ENCODE measurements around the gene DHX35. TPM values are rescaled to one million over a fixed set of nuclear protein-coding genes. Genes with fewer than 3 reads are reported as not detected.

The DHX35 gene
- total and polyA plus RNA-seq, 2 of the 4 experiments (the other 2 are of a cell fraction): 9.1 to 13.5 TPM

GRCh38 chr20:38962928-38963401, 821 bp downstream of the DHX35 start:
- BruUV-seq (replicated peaks): no TSS peak
- Histone ChIP-seq H3K4me1 (ENCODE audit: control insufficient read depth, insufficient read depth, low read length) (0 out of 2 replicates have a peak, but pooled peaks cover 2% of the 10 kb centered on the region), H4K91ac (ENCODE audit: insufficient read depth, low read depth, low read length) (peak overlapping the region; percentile 78; the same call in 1 of the 2 replicates), H4K20me1 (ENCODE audit: insufficient read depth, low read length) (no peaks in the 10 kb centered on the region), H2AK5ac (ENCODE audit: low read depth, low read length) (peak overlapping the region; percentile 81), H3K4ac (ENCODE audit: low read depth, low read length) (peak overlapping the region; percentile 95), H3K56ac (ENCODE audit: extremely low read depth, insufficient read depth, low read length) (peak overlapping the region; percentile 85), H3K4me2 (ENCODE audit: low read depth, low read length) (peak overlapping the region; percentile 95), H4K5ac (ENCODE audit: low read depth, low read length) (peak overlapping the region; percentile 69; the same call in 1 of the 2 replicates), H3K9ac (ENCODE audit: low read depth, low read length) (peak overlapping the region; percentile 94), H3K36me3 (ENCODE audit: control insufficient read depth, insufficient read depth, low read length) (no peaks in the 10 kb centered on the region), H2BK120ac (ENCODE audit: low read depth, low read length) (peak overlapping the region; percentile 33; the same call in 1 of the 2 replicates), H2AK9ac (replicated peaks; ENCODE audit: low read depth, low read length, poor library complexity) (peak overlapping the region; percentile 86), H3K9me1 (ENCODE audit: insufficient read depth, low read length) (peaks cover 1% of the 10 kb centered on the region; the same call in 1 of the 2 replicates), H2BK15ac (ENCODE audit: low read depth, low read length) (0 out of 3 replicates have a peak overlapping the region, but pooled peaks have one; percentile 60), H2BK5ac (ENCODE audit: low read depth, low read length, poor library complexity, severe bottlenecking) (peak overlapping the region; percentile 47), H3K27me3 (ENCODE audit: control insufficient read depth, insufficient read depth, low read length) (no peaks in the 10 kb centered on the region), H2BK20ac (ENCODE audit: low read depth, low read length) (no peak overlapping the region), H3K4me3 (ENCODE audit: insufficient read depth, low read depth, low read length) (peak overlapping the region; percentile 77), H3K27ac (ENCODE audit: insufficient read depth, low read length) (peak overlapping the region; percentile 83), H3K23ac (ENCODE audit: low read depth, low read length) (peak overlapping the region; percentile 84), H4K8ac (ENCODE audit: low read depth in 2 of 2, low read length in 2 of 2) (peak overlapping the region; percentile 75 to 92), H3K18ac (ENCODE audit: low read depth, low read length) (no peak overlapping the region), H2AFZ (replicated peaks; ENCODE audit: low read length, poor library complexity) (peak overlapping the region; percentile 99), H3K9me3 (ENCODE audit: control insufficient read depth, insufficient read depth, low read length) (no peaks in the 10 kb centered on the region), H3K79me1 (ENCODE audit: low read depth in 1 of 2, low read length in 2 of 2) (peaks cover 28 to 37% of the 10 kb centered on the region in 2 experiments), H3K14ac (replicated peaks; ENCODE audit: low read depth, low read length) (peak overlapping the region; percentile 84)
- ATAC-seq (ENCODE audit: low read depth) (no peak), DNase-seq (no peak)
- WGBS, 2 experiments (ENCODE audit: extremely low coverage in 2 of 2, insufficient read length in 1 of 2): no CpG with 5 or more reads among the region's 5 CpGs
- CTCF ChIA-PET: interaction anchor here (0.6 to 1.0 kb wide), 2 partner anchors 22 to 31 kb away, joined by 3 read pairs; no protein-coding TSS in a partner anchor
- dilution Hi-C loops (cut with HindIII; ENCODE audit: low sequenced_read_pairs, unreplicated experiment): no loop called here
- in situ Hi-C loops (cut with MboI; ENCODE audit: low sequenced_read_pairs): no loop called here
- POLR2A ChIA-PET (ENCODE audit: unreplicated experiment): interaction anchor here (1.1 kb wide), 1 partner anchor 37 kb away, joined by 5 read pairs; the partner anchor contains the start of gene FAM83D
- intact Hi-C loops (cut with micrococcal nuclease): loop anchor here (1.0 kb wide), 2 partner anchors 37 to 85 kb away; partner anchors contain the start of gene FAM83D
- TF ChIP-seq POLR2A (IDR thresholded peaks at IDR 0.05; ENCODE audit: low read depth, low read length) (no peak), CEBPB (IDR thresholded peaks at IDR 0.05; ENCODE audit: low read depth, low read length) (no peak), MAFK (IDR thresholded peaks at IDR 0.05; ENCODE audit: low read depth, low read length) (no peak), RAD21 (IDR thresholded peaks at IDR 0.05; ENCODE audit: low read length) (no peak), RCOR1 (IDR thresholded peaks at IDR 0.05; ENCODE audit: insufficient replicate concordance, low read length) (no peak), NFE2L2 (IDR thresholded peaks at IDR 0.05; ENCODE audit: low read depth, low read length) (no peak), BHLHE40 (IDR thresholded peaks at IDR 0.05; ENCODE audit: low read depth, low read length) (no peak), USF2 (IDR thresholded peaks at IDR 0.05; ENCODE audit: low read depth, low read length) (no peak), MAZ (IDR thresholded peaks at IDR 0.05; ENCODE audit: borderline replicate concordance, low read depth, low read length) (no peak), SMC3 (IDR thresholded peaks at IDR 0.05; ENCODE audit: low read depth, low read length) (no peak), FOS (IDR thresholded peaks at IDR 0.05; ENCODE audit: low read depth, low read length) (no peak), RFX5 (IDR thresholded peaks at IDR 0.05; ENCODE audit: low read depth, low read length) (no peak), CHD1 (IDR thresholded peaks at IDR 0.05; ENCODE audit: low read depth, low read length) (no peak)
- TF ChIP-seq, protein P1, sequence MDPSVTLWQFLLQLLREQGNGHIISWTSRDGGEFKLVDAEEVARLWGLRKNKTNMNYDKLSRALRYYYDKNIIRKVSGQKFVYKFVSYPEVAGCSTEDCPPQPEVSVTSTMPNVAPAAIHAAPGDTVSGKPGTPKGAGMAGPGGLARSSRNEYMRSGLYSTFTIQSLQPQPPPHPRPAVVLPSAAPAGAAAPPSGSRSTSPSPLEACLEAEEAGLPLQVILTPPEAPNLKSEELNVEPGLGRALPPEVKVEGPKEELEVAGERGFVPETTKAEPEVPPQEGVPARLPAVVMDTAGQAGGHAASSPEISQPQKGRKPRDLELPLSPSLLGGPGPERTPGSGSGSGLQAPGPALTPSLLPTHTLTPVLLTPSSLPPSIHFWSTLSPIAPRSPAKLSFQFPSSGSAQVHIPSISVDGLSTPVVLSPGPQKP (IDR thresholded peaks at IDR 0.05; ENCODE audit: borderline replicate concordance, low read depth, low read length): no peak
- TF ChIP-seq, protein P2, sequence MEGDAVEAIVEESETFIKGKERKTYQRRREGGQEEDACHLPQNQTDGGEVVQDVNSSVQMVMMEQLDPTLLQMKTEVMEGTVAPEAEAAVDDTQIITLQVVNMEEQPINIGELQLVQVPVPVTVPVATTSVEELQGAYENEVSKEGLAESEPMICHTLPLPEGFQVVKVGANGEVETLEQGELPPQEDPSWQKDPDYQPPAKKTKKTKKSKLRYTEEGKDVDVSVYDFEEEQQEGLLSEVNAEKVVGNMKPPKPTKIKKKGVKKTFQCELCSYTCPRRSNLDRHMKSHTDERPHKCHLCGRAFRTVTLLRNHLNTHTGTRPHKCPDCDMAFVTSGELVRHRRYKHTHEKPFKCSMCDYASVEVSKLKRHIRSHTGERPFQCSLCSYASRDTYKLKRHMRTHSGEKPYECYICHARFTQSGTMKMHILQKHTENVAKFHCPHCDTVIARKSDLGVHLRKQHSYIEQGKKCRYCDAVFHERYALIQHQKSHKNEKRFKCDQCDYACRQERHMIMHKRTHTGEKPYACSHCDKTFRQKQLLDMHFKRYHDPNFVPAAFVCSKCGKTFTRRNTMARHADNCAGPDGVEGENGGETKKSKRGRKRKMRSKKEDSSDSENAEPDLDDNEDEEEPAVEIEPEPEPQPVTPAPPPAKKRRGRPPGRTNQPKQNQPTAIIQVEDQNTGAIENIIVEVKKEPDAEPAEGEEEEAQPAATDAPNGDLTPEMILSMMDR (conservative IDR thresholded peaks at IDR 0.05; ENCODE audit: low read depth, low read length): no peak

Data from IMR-90 (cell line).